ENCODE measurements around the gene HSPA12A.

DNA sequence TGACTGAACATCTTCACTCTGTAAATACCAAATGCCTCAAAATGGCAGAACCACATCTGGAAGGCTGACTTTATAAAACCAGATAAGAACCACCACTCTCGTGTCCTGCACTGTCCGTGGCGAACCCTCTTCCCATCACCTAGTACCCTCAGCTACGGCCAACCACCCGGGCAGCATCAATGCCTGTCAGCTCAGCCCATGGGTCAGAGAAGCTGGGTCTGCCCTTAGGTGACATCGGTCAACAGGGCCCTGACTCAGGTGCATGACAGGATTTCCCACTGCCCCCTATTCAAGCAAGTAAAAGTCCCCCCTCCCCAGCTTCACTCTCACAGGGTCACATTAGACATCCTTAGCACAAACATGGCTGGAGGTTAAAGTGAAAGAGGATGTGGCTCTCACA is 56.6 kb downstream of the HSPA12A start:
- no peak for TF ChIP-seq CTCF (IDR thresholded peaks at IDR 0.05)
- TF ChIP-seq POLR2AphosphoS5 (IDR thresholded peaks at IDR 0.05): no peak

Measured in upper lobe of left lung (tissue), 4 donors.